SW480 (cell line): ENCODE measurements around the gene PI16.

Experiments
- DNase-seq: peaks from one replicate; pipeline ENCODE4 v3.0.0-alpha.2; 2016; ENCODE audit warnings: low spot score

Gene PI16

DNA sequence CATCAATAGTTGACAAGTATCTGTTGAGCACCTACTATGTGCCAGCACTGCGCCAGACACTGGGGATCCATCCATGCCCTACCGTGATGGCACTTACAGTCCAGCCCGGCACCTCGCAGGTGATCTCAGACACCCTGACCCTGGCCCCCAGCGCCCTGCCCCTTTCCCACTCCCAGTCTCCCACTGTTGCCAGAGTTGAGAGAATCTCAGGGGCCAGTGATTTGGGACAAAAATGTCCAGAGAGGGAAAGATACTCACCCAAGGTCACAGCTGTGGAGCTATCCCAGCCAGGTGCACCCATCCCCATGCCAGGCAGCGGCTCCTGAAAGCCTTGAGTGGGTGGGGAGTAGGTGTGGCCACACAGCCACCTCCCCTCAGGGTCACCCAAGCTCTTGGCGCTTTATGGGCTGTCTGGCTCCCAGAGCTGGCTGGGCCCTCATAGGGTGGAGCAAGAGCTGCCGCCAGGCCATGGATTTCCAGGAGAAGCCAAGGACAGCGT lies 3.3 kb downstream of the PI16 start:
- no peak for DNase-seq

DNA sequence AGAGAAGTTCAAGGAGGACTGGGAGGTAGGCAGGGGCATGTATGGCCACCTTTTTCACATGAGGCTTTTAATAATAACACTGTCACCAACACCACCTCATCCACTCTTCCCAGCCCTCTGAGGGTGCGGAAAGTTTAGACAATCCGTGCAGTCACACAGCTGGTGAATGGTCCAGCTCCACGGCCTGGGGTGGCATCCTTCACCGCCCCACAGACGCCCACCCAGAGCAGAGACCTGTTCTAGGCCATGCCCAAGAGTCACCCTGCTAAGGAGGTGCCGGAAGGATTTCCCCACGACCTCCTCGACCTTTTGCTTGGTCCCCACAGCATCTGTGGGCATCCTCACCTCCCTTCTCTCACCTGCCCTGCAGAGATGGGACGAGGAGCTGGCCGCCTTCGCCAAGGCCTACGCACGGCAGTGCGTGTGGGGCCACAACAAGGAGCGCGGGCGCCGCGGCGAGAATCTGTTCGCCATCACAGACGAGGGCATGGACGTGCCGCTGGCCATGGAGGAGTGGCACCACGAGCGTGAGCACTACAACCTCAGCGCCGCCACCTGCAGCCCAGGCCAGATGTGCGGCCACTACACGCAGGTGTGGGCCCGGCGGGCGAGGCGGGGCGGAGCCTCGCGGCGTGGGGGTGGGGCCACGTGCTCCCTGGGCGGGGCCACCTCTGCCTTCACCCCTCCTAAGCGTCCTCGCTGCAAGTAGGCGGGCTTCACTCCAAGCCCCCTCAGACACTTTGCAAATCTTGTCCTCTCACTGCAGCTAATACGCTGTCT lies 4.4 kb downstream of the PI16 start:
- no peak for DNase-seq

DNA sequence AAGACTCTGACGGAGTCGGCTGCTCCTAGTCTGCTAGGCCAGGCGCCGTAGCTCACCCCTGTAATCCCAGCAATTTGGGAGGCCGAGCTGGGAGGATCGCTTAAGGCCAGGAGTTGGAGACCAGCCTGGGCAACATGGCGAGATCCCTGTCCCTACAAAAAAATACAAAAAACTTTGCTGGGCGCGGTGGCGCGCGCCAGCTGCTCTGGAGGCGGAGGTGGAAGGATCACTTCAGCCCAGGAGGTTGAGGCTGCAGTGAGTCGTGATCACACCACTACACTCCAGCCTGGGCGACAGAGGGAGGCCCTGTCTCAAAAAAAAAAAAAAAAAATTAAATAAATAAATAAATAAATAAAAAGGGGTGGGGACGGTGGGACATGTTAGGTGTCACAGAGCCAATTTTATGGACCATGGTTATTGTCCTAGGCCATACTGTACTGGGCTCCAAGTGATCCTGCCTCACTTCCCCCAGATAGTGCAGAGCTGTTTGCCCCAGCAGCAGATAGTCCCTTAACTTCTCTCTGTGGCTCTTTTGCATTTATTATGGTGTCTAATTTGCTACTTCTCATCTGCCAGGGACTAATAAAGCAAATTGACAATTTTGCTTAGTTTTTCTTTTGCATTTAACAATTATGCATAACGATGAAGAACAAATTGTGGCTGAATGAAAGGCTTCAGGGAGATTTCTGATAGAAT lies 5.2 kb downstream of the PI16 start:
- DNase-seq = no peak

DNA sequence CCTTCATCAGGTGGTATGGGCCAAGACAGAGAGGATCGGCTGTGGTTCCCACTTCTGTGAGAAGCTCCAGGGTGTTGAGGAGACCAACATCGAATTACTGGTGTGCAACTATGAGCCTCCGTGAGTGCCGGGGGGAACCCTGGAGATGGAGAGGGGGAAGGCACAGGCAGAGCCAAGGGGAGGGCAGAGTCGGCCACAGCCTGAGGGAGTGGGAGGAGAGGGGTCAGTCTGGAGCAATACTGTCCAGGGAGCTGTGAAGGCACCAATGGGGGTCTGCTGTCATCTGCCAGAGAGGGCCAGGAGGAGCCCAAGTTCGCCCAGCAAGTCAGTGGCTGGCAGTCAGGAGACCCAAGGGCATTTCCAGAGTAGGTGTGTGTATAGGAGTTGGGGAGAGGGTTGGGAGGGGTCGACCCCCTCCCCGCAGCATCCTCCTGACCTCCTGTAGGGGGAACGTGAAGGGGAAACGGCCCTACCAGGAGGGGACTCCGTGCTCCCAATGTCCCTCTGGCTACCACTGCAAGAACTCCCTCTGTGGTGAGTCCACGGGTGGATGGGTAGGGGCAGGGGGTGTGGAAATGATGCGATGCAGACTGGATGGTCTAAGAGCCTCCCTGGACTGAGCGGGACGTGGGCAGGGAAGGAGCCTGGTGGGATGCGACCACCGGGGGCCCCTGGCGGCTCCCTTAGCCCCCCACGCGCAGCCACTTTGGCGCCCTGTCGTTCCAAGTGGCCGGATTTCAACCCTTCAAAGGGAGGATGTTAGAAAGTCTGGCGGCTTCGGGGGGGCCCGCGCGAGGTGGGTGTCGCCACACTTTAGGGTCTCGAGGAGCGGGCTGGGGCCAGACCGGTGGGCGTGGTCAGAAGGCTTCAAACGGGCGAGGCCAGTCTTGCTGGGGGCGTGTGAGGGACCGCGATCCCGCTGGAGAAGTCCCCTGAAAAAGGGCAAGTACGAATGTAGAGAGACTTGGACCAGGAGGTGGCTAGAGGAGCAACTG lies 7.2 kb downstream of the PI16 start:
- no peak for DNase-seq

DNA sequence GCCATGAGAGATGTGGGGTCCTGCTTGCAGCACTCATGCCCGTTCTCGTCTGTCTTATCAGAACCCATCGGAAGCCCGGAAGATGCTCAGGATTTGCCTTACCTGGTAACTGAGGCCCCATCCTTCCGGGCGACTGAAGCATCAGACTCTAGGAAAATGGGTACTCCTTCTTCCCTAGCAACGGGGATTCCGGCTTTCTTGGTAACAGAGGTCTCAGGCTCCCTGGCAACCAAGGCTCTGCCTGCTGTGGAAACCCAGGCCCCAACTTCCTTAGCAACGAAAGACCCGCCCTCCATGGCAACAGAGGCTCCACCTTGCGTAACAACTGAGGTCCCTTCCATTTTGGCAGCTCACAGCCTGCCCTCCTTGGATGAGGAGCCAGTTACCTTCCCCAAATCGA lies 8.3 kb downstream of the PI16 start:
- DNase-seq = no peak

DNA sequence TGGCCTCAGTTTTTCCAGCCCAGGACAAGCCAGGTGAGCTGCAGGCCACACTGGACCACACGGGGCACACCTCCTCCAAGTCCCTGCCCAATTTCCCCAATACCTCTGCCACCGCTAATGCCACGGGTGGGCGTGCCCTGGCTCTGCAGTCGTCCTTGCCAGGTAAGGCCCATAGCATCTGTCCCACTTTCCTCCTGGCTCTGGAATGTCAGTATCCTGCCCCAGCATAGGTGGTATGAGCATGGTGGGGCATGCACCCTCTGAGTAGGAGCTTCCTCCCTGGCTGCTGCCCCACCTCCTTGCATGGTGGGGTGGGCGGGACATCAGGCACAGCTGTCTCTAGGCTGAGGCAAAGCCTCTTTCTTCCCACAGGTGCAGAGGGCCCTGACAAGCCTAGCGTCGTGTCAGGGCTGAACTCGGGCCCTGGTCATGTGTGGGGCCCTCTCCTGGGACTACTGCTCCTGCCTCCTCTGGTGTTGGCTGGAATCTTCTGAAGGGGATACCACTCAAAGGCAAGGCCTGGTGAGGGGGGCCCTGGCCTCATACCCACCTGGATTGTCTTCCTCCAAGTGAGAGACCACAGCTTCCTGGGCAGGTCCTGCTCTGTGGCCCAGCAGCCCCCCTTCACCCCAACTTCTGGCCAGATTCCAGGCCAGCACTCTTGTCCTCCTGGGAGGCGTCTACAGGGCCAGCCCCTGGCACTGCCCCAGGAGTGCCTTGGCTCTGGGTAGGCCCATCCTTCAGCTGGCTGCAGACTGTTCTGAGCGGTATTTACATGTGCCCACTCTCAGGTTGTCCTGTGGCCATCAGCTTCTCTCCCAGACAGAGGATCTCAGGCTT lies 9.1 kb downstream of the PI16 start:
- DNase-seq = no peak

DNA sequence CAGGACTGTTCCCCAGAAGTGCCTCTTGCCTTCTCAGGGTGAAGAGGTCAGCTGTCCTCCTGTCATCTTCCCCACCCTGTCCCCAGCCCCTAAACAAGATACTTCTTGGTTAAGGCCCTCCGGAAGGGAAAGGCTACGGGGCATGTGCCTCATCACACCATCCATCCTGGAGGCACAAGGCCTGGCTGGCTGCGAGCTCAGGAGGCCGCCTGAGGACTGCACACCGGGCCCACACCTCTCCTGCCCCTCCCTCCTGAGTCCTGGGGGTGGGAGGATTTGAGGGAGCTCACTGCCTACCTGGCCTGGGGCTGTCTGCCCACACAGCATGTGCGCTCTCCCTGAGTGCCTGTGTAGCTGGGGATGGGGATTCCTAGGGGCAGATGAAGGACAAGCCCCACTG lies 9.8 kb downstream of the PI16 start:
- no peak for DNase-seq

DNA sequence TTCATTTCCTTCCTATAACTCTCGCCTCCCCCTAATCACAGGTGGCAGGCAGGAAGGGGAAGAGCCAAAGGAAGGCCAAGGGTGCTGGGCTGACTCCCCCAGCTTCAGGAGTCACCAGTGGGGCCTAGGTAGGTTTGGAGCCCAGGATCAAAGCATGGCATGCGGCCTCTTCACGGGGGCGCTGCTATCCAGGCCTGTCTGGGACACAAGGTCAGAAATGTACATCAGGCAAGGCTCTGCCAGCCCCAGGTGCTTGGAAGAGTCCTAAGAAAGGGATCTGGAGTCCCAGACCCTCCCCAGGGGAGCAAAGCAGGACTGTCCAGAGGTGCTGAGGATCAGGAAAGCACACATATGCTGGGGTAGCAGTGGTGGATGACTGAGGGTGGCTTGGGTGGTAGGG lies 10.4 kb downstream of the PI16 start:
- DNase-seq = no peak

DNA sequence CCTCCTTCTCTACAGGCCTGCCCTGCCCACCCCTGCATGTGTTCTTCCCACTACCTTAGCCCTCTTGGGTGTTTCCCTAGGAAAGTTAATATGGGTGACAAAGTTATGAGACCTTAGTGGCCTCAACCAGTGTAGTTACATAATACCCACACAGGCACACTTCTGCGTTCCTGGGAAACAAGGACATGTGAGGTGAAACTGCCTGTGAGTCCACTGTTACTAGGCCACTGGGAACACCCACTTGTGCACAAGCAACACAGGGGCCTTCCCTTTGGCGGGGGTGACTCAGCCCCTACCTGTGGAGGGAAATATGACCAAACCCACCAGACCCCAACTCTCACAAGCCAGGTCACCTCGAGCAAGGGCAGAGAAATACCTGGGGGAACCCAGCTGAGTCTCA lies 12.8 kb downstream of the PI16 start:
- no peak for DNase-seq

DNA sequence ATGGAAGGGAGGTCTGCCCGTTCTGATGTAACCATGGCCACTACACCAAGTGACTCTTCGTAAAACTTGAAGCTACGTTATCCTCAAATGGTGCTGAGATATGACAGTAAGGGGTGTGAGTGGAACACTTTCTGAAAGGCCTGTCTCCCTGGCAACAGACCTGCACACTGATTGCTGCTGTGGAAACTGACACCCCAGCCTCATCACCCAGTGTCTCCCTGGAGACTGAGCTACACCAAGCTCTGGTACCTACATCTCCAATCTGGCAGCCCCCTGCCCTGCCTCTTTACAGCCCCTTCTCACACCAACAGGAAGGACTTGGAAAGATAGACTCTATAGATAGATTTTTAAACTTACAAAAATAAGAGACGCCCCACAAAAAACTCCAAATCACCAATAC lies 13.2 kb downstream of the PI16 start:
- no peak for DNase-seq

DNA sequence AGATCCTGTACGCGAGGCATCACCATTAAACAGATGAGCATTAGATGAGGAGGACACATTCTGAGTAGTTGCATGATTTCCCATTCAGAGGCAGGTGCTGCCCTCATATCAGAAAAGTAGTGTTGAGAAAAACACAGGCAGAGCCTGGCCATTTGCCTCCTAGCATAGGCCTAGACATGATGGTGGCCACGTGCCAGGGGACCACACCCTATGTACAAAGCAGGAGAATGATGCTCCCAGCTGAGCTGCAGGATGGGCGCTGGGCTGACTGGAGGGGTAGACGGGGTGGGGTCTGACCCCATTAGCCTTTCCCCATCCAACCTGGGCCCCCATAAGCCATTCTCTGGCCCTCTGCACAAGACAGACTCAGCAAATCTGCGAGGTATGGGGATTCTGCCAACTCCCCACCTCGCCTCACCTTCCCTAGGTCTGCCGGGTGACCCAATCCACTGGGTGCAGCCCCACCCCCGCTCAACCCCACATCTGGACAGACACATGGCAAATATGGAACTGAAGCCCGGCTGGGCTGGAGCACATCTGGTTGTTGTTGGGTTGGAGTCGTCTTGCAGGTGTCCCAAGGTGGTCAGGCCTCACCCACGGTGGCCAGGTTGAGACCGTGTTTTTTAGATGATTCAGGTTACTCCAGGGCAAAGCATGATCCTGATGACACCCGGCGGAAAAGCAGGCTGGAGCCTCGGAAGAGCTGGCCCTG lies 13.9 kb downstream of the PI16 start:
- DNase-seq = no peak

DNA sequence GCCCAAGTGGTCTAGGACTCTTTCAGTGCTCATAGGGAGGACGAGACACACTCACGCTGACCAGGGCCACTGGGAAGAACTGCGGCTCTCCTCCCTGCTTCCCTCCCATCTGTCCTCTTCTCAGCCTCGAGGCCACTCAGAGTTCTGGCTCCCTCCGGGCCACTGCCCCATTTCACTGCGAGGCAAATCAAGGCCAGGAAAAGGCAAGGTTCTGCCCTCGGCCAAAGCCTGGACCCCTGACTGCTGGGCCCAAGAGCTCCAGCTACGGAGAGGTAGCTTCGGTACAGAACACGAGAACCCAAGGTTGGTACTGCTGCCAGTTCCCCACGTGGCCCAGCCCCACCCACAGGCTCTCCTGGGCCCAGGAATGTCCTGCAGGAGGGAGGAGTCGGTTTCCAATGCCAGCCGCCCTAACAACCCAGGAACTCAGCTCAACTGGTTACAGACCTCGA lies 14.7 kb downstream of the PI16 start:
- DNase-seq = no peak

DNA sequence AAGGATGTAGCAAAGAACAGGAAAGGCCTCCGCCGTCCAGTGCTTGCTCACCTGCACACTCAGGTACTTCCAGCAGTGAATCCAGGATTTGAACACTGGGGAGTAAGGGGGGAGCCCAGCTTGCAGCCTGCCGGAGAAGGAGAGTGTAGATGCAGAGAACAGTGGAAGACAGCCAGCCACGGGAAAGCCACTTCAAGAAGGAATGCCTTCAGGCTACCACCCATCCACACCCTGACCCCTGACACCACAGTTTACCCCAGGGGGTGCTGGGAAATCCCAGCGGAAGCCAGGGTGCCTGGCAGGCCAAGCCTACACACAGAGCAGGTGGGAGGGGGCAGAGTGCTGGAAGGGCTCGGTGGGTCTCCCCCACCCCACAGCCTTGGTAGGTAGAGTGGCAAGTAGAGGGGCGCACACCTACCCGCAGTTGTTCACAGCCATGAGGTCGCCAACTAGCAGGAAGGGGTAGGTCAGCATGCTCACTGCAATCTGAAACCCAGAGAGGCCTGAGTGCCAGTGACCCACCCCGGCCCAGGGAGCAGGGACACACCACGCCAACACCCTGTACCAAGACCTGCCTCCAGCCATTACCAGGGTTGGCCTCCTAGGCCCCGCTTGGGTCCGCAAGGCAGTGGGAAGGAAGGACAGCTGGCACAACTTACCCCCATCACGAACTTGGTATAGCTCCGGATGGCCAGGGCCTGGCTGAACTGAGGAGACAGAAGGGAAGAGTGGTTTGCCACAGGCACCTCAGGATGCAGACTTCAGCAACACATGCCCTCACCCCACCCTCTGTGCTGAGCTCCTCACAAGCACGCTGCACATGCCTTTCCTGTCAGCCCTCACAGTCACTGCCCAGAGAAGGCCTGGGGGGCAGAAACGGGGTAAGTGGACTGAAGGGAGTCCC lies 15.7 kb downstream of the PI16 start:
- no peak for DNase-seq

DNA sequence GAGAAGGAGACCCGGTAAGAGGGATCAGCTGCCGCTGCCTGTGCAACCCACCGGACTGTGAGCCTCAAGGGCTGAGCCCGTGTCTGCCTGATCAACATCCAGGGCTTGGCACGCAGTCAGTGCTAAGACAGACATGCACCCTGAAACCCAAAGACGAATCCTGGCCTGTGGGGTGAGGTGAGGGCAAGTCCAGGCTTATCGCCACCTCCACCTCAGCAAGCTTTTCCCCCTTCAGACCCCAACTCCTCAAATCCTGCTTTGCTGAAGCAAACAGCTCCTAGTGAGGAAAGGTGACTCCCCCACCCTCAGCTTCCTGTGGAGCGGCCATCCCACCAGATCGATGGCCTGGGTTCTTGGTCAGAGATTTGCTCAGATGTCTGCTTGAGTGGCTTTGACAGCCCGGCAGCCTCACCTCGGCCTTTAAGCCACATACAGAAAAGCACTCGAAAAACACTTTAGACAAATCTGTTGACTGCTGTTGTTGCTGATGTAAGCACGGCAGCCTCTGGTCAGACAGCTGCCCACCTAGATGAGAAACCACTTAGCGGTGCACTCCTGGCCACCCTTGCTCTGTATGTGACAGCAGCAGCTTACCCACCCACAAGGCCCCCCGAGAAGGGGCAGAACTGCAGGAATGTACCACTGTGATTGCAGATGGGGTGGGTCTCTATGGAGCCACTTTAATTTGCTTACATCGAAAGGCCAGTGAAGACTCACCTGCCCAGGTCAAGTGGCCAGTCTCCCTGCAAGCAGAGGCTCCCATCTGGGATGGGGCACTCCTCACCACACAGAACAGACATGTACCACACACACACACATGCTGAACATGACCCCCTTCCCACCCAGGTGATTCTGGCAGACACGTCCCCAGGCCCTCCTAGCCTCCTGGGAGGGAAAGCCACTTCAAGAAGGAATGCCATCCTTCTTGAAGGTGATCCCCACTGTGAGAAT lies 16.6 kb downstream of the PI16 start:
- no peak for DNase-seq

DNA sequence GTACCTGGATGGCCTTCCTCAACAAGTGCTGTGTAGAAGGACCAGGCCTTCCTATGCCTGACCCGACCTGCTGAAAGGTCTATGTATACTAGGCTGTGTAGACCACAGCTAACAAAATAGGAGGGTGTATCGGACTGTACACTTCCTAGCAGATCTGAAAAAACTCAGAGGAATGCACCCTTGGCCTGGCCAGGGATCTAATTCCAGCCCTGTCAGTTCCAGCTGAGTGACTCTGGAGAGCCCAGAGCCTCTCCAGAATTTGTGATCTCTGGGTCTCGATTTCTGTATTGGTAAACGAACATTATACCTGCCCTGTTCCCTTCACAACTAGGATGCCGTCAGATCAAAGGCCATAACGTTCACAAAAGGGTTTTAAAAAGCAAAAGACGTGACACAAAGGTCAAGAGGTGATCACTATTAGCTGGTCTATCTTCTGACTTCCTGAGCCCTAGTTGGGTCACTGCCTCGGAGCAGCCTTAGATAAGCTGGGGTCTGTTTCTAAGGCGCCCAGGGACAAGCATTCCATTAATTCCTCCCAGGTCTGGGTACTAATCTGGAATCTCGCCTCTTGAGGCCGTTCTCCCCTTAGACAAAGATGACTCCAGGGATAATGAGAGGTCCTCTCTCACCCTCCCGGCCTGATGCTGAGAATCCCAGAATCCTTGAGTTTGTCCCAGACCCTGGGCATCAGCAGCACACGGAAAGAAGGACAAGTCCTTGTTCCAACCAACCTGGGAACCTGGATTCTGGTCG lies 17.6 kb downstream of the PI16 start:
- no peak for DNase-seq

DNA sequence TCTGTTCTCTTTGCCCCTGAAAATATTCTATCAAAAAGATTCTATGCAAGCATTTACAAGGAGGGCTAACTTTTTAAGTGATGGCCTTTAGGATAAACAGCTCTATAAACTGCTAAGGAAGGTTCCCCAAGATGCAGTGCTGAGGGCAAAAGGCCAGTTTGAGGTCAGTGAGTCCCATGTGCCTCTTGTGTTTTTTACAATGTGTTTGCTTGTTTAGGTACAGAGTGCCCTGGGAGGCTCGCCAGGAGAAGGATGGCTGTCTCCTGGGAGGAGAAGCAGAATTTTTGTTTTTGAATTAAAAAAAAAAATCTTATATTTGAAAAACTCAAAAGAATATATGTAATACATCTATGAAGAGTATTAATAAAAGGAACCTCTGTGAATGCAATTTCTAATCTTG lies 18.7 kb downstream of the PI16 start:
- no peak for DNase-seq

DNA sequence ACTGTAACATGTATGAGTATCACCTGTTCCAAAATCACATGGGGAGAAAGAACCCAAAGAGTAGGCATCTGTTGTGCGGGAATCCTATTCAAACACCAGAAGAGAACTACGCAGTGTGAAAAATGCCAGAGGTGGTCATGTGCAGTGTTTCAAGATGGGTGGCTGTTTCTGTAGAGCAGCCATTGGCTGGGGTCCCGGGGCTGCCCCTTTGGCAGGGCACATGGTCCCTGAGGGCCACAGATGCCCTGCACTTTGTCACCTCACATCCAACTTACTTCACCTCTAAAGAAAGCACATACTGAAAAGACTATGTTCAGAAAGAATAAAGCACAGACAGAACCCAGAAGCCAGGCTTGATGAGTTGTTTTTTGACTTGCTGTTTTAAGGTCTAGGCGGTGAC lies 19.1 kb downstream of the PI16 start:
- DNase-seq = no peak
